ENCODE data around the gene SPEM2.
A peak's percentile ranks its signal among the peaks of the same experiment; 100 is the strongest.

SPEM2 gene

GRCh38 chr17:7416323-7416722 lies 9.1 kb upstream of the SPEM2 start:
- no peak overlapping the region for H4K12ac ChIP-seq (ENCODE audit: low read depth, low read length)
- H3K27ac ChIP-seq (ENCODE audit: low read depth, low read length), result no peak overlapping the region
- no peaks in the 10 kb centered on the region for H3K79me1 ChIP-seq (ENCODE audit: low read length)
- no peaks in the 10 kb centered on the region for H3K27me3 ChIP-seq (ENCODE audit: insufficient read depth, low read length)
- WGBS (ENCODE audit: extremely low coverage, insufficient coverage, insufficient read length), result no CpG with 5 or more reads among the region's 6 CpGs
- H4K8ac ChIP-seq (ENCODE audit: low read depth, low read length), result no peak overlapping the region
- H2AK5ac ChIP-seq (ENCODE audit: low read length), result no peak overlapping the region
- H2BK120ac ChIP-seq (ENCODE audit: insufficient read depth, low read length, poor library complexity), result no peak overlapping the region
- no peak overlapping the region for H2AFZ ChIP-seq (ENCODE audit: insufficient read depth, low read length, poor library complexity)
- H3K4me1 ChIP-seq (ENCODE audit: control insufficient read depth in 1 of 2, insufficient read depth in 2 of 2, low read length in 2 of 2), result peaks cover 0 to 2% of the 10 kb centered on the region in 2 experiments
- no peak overlapping the region for H3K23ac ChIP-seq (ENCODE audit: low read length)
- H3K79me2 ChIP-seq (ENCODE audit: control insufficient read depth, insufficient read depth, low read length, poor library complexity), result no peaks in the 10 kb centered on the region
- H3K4ac ChIP-seq (ENCODE audit: low read depth, low read length), result no peak overlapping the region
- no peak overlapping the region for H2BK5ac ChIP-seq (ENCODE audit: low read depth, low read length, poor library complexity)
- no peak overlapping the region for H3K4me2 ChIP-seq (ENCODE audit: low read length)
- H3K18ac ChIP-seq (ENCODE audit: low read length), result no peak overlapping the region
- no peak overlapping the region for H3K9ac ChIP-seq (ENCODE audit: low read length)
- peaks cover 22 to 29% of the 10 kb centered on the region in 2 experiments for H3K36me3 ChIP-seq (ENCODE audit: control insufficient read depth in 1 of 2, insufficient read depth in 2 of 2, low read length in 2 of 2)
- DNase-seq, result peak in 1 of 2 donors; percentile 32
- H4K91ac ChIP-seq (ENCODE audit: low read depth, low read length), result no peak overlapping the region
- no peak overlapping the region for H2BK12ac ChIP-seq (ENCODE audit: low read length)
- no peaks in the 10 kb centered on the region for H3K9me3 ChIP-seq (ENCODE audit: insufficient read depth, low read depth, low read length)
- H3K4me3 ChIP-seq (ENCODE audit: low read depth, low read length), result no peak overlapping the region
- no peak overlapping the region for H3K14ac ChIP-seq (ENCODE audit: low read length)

GRCh38 chr17:7417056-7417655 lies 8.3 kb upstream of the SPEM2 start:
- no peak overlapping the region for H3K4ac ChIP-seq (ENCODE audit: low read depth, low read length)
- H3K18ac ChIP-seq (ENCODE audit: low read length), result no peak overlapping the region
- no peak for DNase-seq
- no peak overlapping the region for H3K27ac ChIP-seq (ENCODE audit: low read depth, low read length)
- WGBS (ENCODE audit: extremely low coverage, insufficient coverage, insufficient read length), result no CpG with 5 or more reads among the region's 54 CpGs
- H3K9me3 ChIP-seq (ENCODE audit: insufficient read depth, low read depth, low read length), result no peaks in the 10 kb centered on the region
- no peak overlapping the region for H3K9ac ChIP-seq (ENCODE audit: low read length)
- H4K12ac ChIP-seq (ENCODE audit: low read depth, low read length), result no peak overlapping the region
- no peak overlapping the region for H3K23ac ChIP-seq (ENCODE audit: low read length)
- no peaks in the 10 kb centered on the region for H3K79me2 ChIP-seq (ENCODE audit: control insufficient read depth, insufficient read depth, low read length, poor library complexity)
- no peak overlapping the region for H2BK5ac ChIP-seq (ENCODE audit: low read depth, low read length, poor library complexity)
- peaks cover 22 to 29% of the 10 kb centered on the region in 2 experiments for H3K36me3 ChIP-seq (ENCODE audit: control insufficient read depth in 1 of 2, insufficient read depth in 2 of 2, low read length in 2 of 2)
- peaks cover 0 to 2% of the 10 kb centered on the region in 2 experiments for H3K4me1 ChIP-seq (ENCODE audit: control insufficient read depth in 1 of 2, insufficient read depth in 2 of 2, low read length in 2 of 2)
- no peak overlapping the region for H2BK120ac ChIP-seq (ENCODE audit: insufficient read depth, low read length, poor library complexity)
- H4K91ac ChIP-seq (ENCODE audit: low read depth, low read length), result no peak overlapping the region
- H2AFZ ChIP-seq (ENCODE audit: insufficient read depth, low read length, poor library complexity), result no peak overlapping the region
- no peaks in the 10 kb centered on the region for H3K27me3 ChIP-seq (ENCODE audit: insufficient read depth, low read length)
- no peak overlapping the region for H3K14ac ChIP-seq (ENCODE audit: low read length)
- no peak overlapping the region for H4K8ac ChIP-seq (ENCODE audit: low read depth, low read length)
- no peaks in the 10 kb centered on the region for H3K79me1 ChIP-seq (ENCODE audit: low read length)
- no peak overlapping the region for H2AK5ac ChIP-seq (ENCODE audit: low read length)
- H3K4me3 ChIP-seq (ENCODE audit: low read depth, low read length), result no peak overlapping the region
- H2BK12ac ChIP-seq (ENCODE audit: low read length), result no peak overlapping the region
- H3K4me2 ChIP-seq (ENCODE audit: low read length), result no peak overlapping the region

- Histone ChIP-seq H2AK5ac (ENCODE audit: low read length) (no peak overlapping the region), H3K4me1 (ENCODE audit: control insufficient read depth in 1 of 2, insufficient read depth in 2 of 2, low read length in 2 of 2) (peaks cover 0 to 2% of the 10 kb centered on the region in 2 experiments), H3K79me1 (ENCODE audit: low read length) (no peaks in the 10 kb centered on the region), H3K18ac (ENCODE audit: low read length) (no peak overlapping the region), H3K14ac (ENCODE audit: low read length) (no peak overlapping the region), H3K9me3 (ENCODE audit: insufficient read depth, low read depth, low read length) (no peaks in the 10 kb centered on the region), H4K8ac (ENCODE audit: low read depth, low read length) (no peak overlapping the region), H3K27me3 (ENCODE audit: insufficient read depth, low read length) (no peaks in the 10 kb centered on the region), H3K4me2 (ENCODE audit: low read length) (no peak overlapping the region), H3K4ac (ENCODE audit: low read depth, low read length) (no peak overlapping the region), H2AFZ (ENCODE audit: insufficient read depth, low read length, poor library complexity) (no peak overlapping the region), H3K4me3 (ENCODE audit: low read depth, low read length) (no peak overlapping the region), H3K9ac (ENCODE audit: low read length) (no peak overlapping the region), H3K36me3 (ENCODE audit: control insufficient read depth in 1 of 2, insufficient read depth in 2 of 2, low read length in 2 of 2) (peaks cover 22 to 29% of the 10 kb centered on the region in 2 experiments), H2BK120ac (ENCODE audit: insufficient read depth, low read length, poor library complexity) (no peak overlapping the region), H2BK5ac (ENCODE audit: low read depth, low read length, poor library complexity) (no peak overlapping the region), H4K91ac (ENCODE audit: low read depth, low read length) (no peak overlapping the region), H4K12ac (ENCODE audit: low read depth, low read length) (no peak overlapping the region), H2BK12ac (ENCODE audit: low read length) (no peak overlapping the region), H3K79me2 (ENCODE audit: control insufficient read depth, insufficient read depth, low read length, poor library complexity) (no peaks in the 10 kb centered on the region), H3K27ac (ENCODE audit: low read depth, low read length) (no peak overlapping the region), H3K23ac (ENCODE audit: low read length) (no peak overlapping the region)
- DNase-seq, result no peak
- no CpG with 5 or more reads among the region's 18 CpGs for WGBS (ENCODE audit: extremely low coverage, insufficient coverage, insufficient read length)
Measured at GRCh38 chr17:7418472-7419152, 6.8 kb upstream of the SPEM2 start.

- H2AK5ac ChIP-seq (ENCODE audit: low read length), result no peak within 1 kb of the TSS
- no peak within 1 kb of the TSS for H2BK120ac ChIP-seq (ENCODE audit: insufficient read depth, low read length, poor library complexity)
- no peak within 1 kb of the TSS for H2BK12ac ChIP-seq (ENCODE audit: low read length)
- H4K12ac ChIP-seq (ENCODE audit: low read depth, low read length), result no peak within 1 kb of the TSS
- no peak within 1 kb of the TSS for H3K14ac ChIP-seq (ENCODE audit: low read length)
- H4K8ac ChIP-seq (ENCODE audit: low read depth, low read length), result no peak within 1 kb of the TSS
- H3K4me2 ChIP-seq (ENCODE audit: low read length), result no peak within 1 kb of the TSS
- H3K9ac ChIP-seq (ENCODE audit: low read length), result no peak within 1 kb of the TSS
- no peak within 1 kb of the TSS for H3K4ac ChIP-seq (ENCODE audit: low read depth, low read length)
- H4K91ac ChIP-seq (ENCODE audit: low read depth, low read length), result no peak within 1 kb of the TSS
- no peak within 1 kb of the TSS for H3K23ac ChIP-seq (ENCODE audit: low read length)
- peaks cover 3% of the 10 kb centered on the region for H3K9me3 ChIP-seq (ENCODE audit: insufficient read depth, low read depth, low read length)
- no peak within 1 kb of the TSS for H3K18ac ChIP-seq (ENCODE audit: low read length)
- no peak within 1 kb of the TSS for H3K27ac ChIP-seq (ENCODE audit: low read depth, low read length)
- H2AFZ ChIP-seq (ENCODE audit: insufficient read depth, low read length, poor library complexity), result no peak within 1 kb of the TSS
- peaks cover 0 to 2% of the 10 kb centered on the region in 2 experiments for H3K4me1 ChIP-seq (ENCODE audit: control insufficient read depth in 1 of 2, insufficient read depth in 2 of 2, low read length in 2 of 2)
- no peaks in the 10 kb centered on the region for H3K79me2 ChIP-seq (ENCODE audit: control insufficient read depth, insufficient read depth, low read length, poor library complexity)
- H3K4me3 ChIP-seq (ENCODE audit: low read depth, low read length), result no peak within 1 kb of the TSS
- peaks cover 18 to 21% of the 10 kb centered on the region in 2 experiments for H3K36me3 ChIP-seq (ENCODE audit: control insufficient read depth in 1 of 2, insufficient read depth in 2 of 2, low read length in 2 of 2)
- H3K27me3 ChIP-seq (ENCODE audit: insufficient read depth, low read length), result no peaks in the 10 kb centered on the region
- DNase-seq, result no peak
- H2BK5ac ChIP-seq (ENCODE audit: low read depth, low read length, poor library complexity), result no peak within 1 kb of the TSS
- no peaks in the 10 kb centered on the region for H3K79me1 ChIP-seq (ENCODE audit: low read length)
- WGBS (ENCODE audit: extremely low coverage, insufficient coverage, insufficient read length), result no CpG with 5 or more reads among the region's 17 CpGs
Measured at GRCh38 chr17:7419819-7420610, 5.4 kb upstream of the SPEM2 start, which contains the start of gene SPEM1. Gene SPEM1, plus strand, starts transcription at chr17:7420324. Its CDS starts 61 bp downstream, at chr17:7420385.

Measured in trophoblast cell (in vitro differentiated cells and primary cell).